ENCODE measurements around the gene PARD3B. TPM values are rescaled to one million over a fixed set of nuclear protein-coding genes. Genes with fewer than 3 reads are reported as not detected.

PARD3B gene
- total RNA-seq, 1 donor = 53.1 TPM

DNA sequence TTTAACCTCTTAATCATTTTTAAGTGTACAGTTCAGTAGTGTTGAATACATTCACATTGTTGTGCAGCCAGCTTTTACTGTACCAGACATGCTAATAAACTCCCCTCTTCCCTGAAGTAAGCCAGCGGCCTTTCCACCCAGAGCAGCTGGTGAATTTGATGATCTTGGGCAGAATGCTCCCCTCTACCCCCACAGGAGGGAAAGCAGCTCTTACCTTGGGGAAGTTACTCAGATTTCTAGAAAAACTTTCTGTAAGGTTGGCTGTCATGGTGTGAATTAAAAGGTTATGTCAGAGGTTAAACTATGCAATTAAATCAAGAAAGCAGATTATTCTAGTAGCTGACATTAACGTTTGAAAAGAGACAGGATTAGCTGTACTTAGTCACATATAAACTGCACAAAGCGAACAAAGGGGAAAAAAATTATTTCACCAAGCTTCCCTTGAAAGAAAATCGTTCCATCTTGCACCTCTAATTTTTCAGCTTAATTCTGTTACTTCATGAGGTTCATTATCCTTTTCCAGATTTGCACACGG lies 738.5 kb downstream of the PARD3B start:
- no peak for DNase-seq (ENCODE audit: low read depth)
- H3K4me3 ChIP-seq (ENCODE audit: low read depth, low read length) = no peak overlapping the region
- TF ChIP-seq, protein P1, sequence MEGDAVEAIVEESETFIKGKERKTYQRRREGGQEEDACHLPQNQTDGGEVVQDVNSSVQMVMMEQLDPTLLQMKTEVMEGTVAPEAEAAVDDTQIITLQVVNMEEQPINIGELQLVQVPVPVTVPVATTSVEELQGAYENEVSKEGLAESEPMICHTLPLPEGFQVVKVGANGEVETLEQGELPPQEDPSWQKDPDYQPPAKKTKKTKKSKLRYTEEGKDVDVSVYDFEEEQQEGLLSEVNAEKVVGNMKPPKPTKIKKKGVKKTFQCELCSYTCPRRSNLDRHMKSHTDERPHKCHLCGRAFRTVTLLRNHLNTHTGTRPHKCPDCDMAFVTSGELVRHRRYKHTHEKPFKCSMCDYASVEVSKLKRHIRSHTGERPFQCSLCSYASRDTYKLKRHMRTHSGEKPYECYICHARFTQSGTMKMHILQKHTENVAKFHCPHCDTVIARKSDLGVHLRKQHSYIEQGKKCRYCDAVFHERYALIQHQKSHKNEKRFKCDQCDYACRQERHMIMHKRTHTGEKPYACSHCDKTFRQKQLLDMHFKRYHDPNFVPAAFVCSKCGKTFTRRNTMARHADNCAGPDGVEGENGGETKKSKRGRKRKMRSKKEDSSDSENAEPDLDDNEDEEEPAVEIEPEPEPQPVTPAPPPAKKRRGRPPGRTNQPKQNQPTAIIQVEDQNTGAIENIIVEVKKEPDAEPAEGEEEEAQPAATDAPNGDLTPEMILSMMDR (IDR thresholded peaks at IDR 0.05; ENCODE audit: insufficient read depth, low read depth, low read length) = no peak

DNA sequence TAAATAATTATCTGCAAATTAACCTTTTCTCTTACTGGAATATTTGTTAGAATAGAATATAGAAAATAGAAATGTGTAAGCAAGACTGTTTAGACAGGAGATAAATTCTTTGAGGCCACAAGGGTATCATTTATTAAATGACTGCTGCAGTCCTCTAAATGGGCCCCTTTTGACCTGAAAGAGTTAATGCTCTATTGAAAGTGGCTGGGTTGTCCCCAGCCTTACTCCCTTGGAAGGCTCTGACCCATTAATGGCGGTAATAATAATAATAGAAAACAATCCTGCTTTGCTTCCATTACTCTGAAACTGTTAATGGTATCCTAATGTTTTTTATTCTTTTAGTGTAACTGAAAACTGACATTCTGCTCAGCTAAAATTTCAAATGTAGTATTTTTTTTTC lies 739.1 kb downstream of the PARD3B start:
- DNase-seq (ENCODE audit: low read depth) = no peak
- H3K4me3 ChIP-seq (ENCODE audit: low read depth, low read length) = no peak overlapping the region
- TF ChIP-seq, protein P1 (IDR thresholded peaks at IDR 0.05; ENCODE audit: insufficient read depth, low read depth, low read length) = no peak

DNA sequence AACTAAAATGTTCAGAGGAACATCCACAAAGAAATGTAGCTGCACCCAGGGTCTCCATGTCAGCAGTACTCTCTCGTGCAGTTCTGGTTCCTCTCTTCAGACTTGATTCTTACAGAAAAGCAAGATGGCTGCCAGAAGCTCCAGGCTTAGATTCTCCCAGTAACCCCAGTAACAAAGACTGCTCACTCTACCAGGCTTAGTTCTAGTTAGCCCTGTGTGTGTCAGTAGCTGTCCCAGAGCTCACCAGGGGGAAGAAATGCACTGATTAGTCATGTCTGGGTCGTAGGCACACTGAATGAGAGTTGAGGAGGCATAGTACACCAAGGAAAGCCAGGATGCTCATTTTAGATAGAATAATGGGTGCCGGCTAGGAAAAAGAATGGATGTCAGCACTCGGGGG lies 742.0 kb downstream of the PARD3B start:
- no peak for DNase-seq (ENCODE audit: low read depth)
- no peak overlapping the region for H3K4me3 ChIP-seq (ENCODE audit: low read depth, low read length)
- TF ChIP-seq, protein P1 (IDR thresholded peaks at IDR 0.05; ENCODE audit: insufficient read depth, low read depth, low read length) = no peak

DNA sequence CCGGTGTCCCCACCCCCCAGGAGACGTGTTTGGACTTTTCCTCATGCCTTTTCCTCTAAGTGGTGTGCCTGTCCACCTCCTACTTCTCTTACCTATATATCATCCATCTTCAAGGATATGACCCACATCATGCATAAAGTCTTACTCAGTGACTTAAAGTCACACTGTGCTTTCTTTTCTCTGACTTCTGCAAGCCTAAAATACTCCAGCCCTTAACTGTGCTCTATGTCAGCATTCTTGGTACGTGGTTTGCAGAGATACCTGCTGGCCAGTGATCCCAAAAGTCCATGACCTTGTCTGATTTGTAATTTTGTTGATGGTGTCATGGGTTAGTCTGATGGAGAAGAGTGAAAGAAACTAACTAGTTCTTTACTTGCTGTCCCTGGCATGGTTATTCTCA lies 743.4 kb downstream of the PARD3B start:
- TF ChIP-seq, protein P1 (IDR thresholded peaks at IDR 0.05; ENCODE audit: insufficient read depth, low read depth, low read length) = no peak
- H3K4me3 ChIP-seq (ENCODE audit: low read depth, low read length) = no peak overlapping the region
- no peak for DNase-seq (ENCODE audit: low read depth)

DNA sequence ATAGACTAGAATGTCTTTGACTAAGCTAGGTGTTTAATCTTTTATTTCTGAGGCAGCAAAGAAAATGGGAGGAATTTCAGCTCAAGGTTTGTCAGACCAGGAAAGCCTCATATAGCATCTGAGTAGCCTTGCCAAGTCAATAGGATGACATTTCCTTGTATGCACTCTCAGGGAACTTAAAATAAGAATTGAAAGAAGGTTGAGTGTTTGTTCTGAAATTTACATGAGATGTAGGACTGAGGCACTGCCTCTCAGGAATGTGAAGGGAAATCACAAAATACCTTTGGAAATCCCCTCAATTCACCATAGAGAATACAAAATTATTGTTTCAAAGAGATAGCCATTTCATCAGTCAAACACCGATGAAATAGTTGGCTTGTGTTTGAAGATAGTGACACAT lies 745.0 kb downstream of the PARD3B start:
- no peak overlapping the region for H3K4me3 ChIP-seq (ENCODE audit: low read depth, low read length)
- TF ChIP-seq, protein P1 (IDR thresholded peaks at IDR 0.05; ENCODE audit: insufficient read depth, low read depth, low read length) = no peak
- DNase-seq (ENCODE audit: low read depth) = no peak

DNA sequence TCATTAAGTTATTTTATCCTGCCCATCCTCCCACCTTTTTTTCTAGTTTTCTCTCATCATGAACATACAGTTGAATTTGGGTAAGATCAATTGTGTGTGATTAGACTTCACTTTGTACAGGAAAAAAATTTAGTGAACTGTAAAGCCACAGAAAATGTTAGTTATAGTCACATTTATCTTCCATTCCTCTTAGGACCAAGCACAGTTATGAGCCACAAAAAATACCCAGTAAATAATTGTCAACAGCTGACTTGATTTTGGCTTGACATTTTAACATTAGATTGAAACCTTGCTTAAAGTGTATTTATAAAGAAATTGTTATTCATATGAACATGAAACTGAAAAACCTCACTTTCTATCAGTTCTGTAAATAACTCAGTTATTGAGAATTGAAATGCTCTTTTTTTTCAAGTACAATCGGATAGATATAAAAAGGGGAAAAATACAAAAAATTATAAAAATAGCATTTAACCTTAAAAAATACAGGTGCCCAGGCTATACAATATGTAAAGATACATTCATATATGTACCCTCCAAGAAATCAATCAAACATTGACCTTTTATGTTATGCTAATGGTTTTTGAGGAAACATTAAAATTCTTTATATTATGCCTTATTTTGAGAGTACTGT lies 747.5 kb downstream of the PARD3B start:
- TF ChIP-seq, protein P1 (IDR thresholded peaks at IDR 0.05; ENCODE audit: insufficient read depth, low read depth, low read length) = no peak
- H3K4me3 ChIP-seq (ENCODE audit: low read depth, low read length) = no peak overlapping the region
- no peak for DNase-seq (ENCODE audit: low read depth)

DNA sequence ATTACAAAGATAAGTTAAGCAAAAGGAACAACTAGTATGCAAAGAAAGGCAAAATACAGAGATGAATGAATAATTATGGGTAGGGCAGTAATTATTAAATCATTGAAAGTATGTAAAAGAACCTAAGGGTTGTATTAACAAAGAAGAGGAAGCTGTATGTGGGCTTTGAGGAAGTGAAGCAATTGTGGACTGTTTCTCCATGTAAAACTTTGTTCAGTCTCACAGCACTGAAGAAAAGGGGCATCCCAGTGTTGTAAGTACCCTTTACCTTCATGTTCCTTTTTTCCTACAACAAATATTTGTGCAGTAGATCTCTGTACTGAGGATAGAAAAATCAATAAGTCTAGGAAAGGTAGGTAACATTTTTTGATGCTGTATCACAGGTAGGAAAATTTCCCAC lies 748.3 kb downstream of the PARD3B start:
- TF ChIP-seq, protein P1 (IDR thresholded peaks at IDR 0.05; ENCODE audit: insufficient read depth, low read depth, low read length) = no peak
- H3K4me3 ChIP-seq (ENCODE audit: low read depth, low read length) = no peak overlapping the region
- no peak for DNase-seq (ENCODE audit: low read depth)
